HG03175 (cell line): ENCODE results near the gene CMTM5.
"Not testable (repeated sequence)": the region's sequence is repeated elsewhere in the genome, so short reads cannot be mapped to it uniquely, and the experiment has no call there.

Experiments used
- ATAC-seq: cut with Tn5 transposase; IDR thresholded peaks from one replicate; pipeline ENCODE4 v1.9.1; 2021; ENCODE audit warnings: mild to moderate bottlenecking, moderate library complexity; ENCODE audit not compliant: unreplicated experiment

CMTM5 gene

GRCh38 chr14:23411563-23412525 lies 35.0 kb downstream of the CMTM5 start:
- no peak for ATAC-seq

- ATAC-seq, result no peak
These were observed 36.8 kb downstream of the CMTM5 start for GRCh38 chr14:23413681-23414080.

GRCh38 chr14:23414254-23414653 lies 37.4 kb downstream of the CMTM5 start:
- ATAC-seq, result no peak

GRCh38 chr14:23414906-23415820 lies 38.3 kb downstream of the CMTM5 start:
- ATAC-seq, result no peak

- ATAC-seq, result no peak
These were observed 39.3 kb downstream of the CMTM5 start for GRCh38 chr14:23415821-23416778.

GRCh38 chr14:23416801-23417200 lies 40.0 kb downstream of the CMTM5 start:
- ATAC-seq, result no peak

GRCh38 chr14:23417269-23417668 lies 40.4 kb downstream of the CMTM5 start:
- ATAC-seq, result not testable (repeated sequence)

- no peak for ATAC-seq
These were observed 41.2 kb downstream of the CMTM5 start for GRCh38 chr14:23418021-23418420.

- ATAC-seq, result not testable (repeated sequence)
These were observed 42.8 kb downstream of the CMTM5 start for GRCh38 chr14:23419646-23420045.

- ATAC-seq, result no peak
These were observed 44.7 kb downstream of the CMTM5 start for GRCh38 chr14:23421594-23421993.

- ATAC-seq, result no peak
These were observed 46.8 kb downstream of the CMTM5 start for GRCh38 chr14:23423657-23424056.

- no peak for ATAC-seq
These were observed 48.3 kb downstream of the CMTM5 start for GRCh38 chr14:23425169-23425568.

- not testable (repeated sequence) for ATAC-seq
These were observed 49.0 kb downstream of the CMTM5 start for GRCh38 chr14:23425798-23426197.

GRCh38 chr14:23428686-23429495 lies 52.0 kb downstream of the CMTM5 start:
- ATAC-seq, result no peak
